T-helper 2 cell treated with Interferon-gamma antibody and Interleukin-4, amounts not matched to agents 100 ng/mL and 5 ng/mL, for 36 hours (primary cell): Measurements from ENCODE around the gene NFATC4. TPM values are rescaled to one million over a fixed set of nuclear protein-coding genes. Genes with fewer than 3 reads are reported as not detected.

Source experiments
- intact Hi-C: fragments of 100-400 bp; cut with micrococcal nuclease; formaldehyde crosslinking; loops from one replicate; pipeline ENCODE4 v1.15.1; 2023
- total RNA-seq: library from RNA; stranded (reverse); gene quantifications from 2 replicates; pipeline ENCODE4 v1.2.3, GENCODE V29; 2022

The NFATC4 gene
- total RNA-seq, 1 donor from 2014 or later, result 0.09 TPM

- intact Hi-C loops, result no loop called here
These were observed 59.0 kb downstream of the NFATC4 start for GRCh38 chr14:24426912-24427536.

GRCh38 chr14:24427537-24428508 lies 59.8 kb downstream of the NFATC4 start:
- intact Hi-C loops, result no loop called here

DNA sequence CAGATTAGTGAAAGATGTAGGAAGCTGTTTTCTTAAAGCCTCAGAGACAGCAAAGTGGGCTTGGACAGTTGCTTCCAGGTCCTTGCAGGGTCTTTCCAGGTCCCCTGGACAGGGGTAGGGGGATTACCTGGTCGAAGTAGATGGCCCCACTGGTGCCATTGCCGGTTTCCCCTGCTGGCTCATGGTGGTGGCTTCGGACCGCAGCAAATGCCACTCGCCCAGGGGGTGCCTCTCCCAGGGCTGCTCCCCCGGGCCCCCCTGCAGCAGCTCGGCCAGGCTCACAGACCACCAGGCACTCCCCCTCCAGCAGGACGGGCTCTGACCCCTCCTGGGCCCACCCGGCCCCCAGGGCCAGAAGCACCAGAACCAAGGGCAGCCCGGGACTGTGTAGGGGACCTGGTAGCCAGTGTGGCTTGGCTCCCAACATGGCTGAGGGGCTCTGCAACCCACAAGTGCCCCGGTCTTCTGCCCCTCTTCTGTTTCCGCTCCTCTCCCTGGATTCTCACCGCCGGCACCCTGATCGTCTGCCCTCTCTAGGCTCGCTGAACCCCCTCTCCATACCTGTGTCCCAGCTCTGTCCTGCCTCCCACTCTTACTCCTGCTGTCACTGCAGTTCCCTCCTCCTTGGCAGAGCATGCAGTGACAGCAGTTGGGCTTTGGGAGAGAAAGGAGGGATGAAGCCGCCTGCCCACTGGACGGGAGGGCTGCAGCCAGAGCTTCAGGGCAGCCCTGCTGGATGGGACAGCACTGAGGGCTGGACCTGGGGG lies 60.8 kb downstream of the NFATC4 start:
- intact Hi-C loops, result no loop called here

Other genes with a start within 250 kb of the NFATC4 start
- gene FITM1, start 237.5 kb upstream of the NFATC4 start, total RNA-seq, result 0.57 and 1.1 TPM in 2 replicates
- gene PSME1, start 232.0 kb upstream of the NFATC4 start, total RNA-seq, result 517 and 520 TPM in 2 replicates
- 22.1 and 23.3 TPM in 2 replicates for gene EMC9, start 226.6 kb upstream of the NFATC4 start, total RNA-seq
- gene PSME2, start 221.6 kb upstream of the NFATC4 start, total RNA-seq, result 725 and 729 TPM in 2 replicates
- gene RNF31, start 220.7 kb upstream of the NFATC4 start, total RNA-seq, result 128 and 138 TPM in 2 replicates
- gene IRF9, start 206.9 kb upstream of the NFATC4 start, total RNA-seq, result 264 and 265 TPM in 2 replicates
- gene REC8, start 196.1 kb upstream of the NFATC4 start, total RNA-seq, result 66.0 and 68.7 TPM in 2 replicates
- 50.2 and 55.0 TPM in 2 replicates for gene IPO4, start 179.4 kb upstream of the NFATC4 start, total RNA-seq
- gene TM9SF1, start 172.7 kb upstream of the NFATC4 start, total RNA-seq, result 41.2 and 42.6 TPM in 2 replicates
- gene TSSK4, start 162.5 kb upstream of the NFATC4 start, total RNA-seq, result 0.34 and 0.39 TPM in 2 replicates
- 85.8 and 90.3 TPM in 2 replicates for gene CHMP4A, start 154.7 kb upstream of the NFATC4 start, total RNA-seq
- 11.1 and 13.8 TPM in 2 replicates for gene MDP1, start 152.1 kb upstream of the NFATC4 start, total RNA-seq
- 191 and 199 TPM in 2 replicates for gene NEDD8, start 135.8 kb upstream of the NFATC4 start, total RNA-seq
- gene GMPR2, start 135.3 kb upstream of the NFATC4 start, total RNA-seq, result 59.8 and 60.9 TPM in 2 replicates
- gene TINF2, start 125.6 kb upstream of the NFATC4 start, total RNA-seq, result 129 and 136 TPM in 2 replicates
- gene TGM1, start 105.0 kb upstream of the NFATC4 start, total RNA-seq, result 4.1 and 5.6 TPM in 2 replicates
- gene RABGGTA, start 96.6 kb upstream of the NFATC4 start, total RNA-seq, result 45.9 and 54.4 TPM in 2 replicates
- gene DHRS1, start 68.4 kb upstream of the NFATC4 start, total RNA-seq, result 20.7 and 29.6 TPM in 2 replicates
- gene NOP9, start 68.3 kb upstream of the NFATC4 start, total RNA-seq, result 41.3 and 41.6 TPM in 2 replicates
- 28.6 and 29.5 TPM in 2 replicates for gene CIDEB, start 60.2 kb upstream of the NFATC4 start, total RNA-seq
- gene LTB4R2, start 58.0 kb upstream of the NFATC4 start, total RNA-seq, result 16.6 and 17.5 TPM in 2 replicates
- 19.2 and 23.4 TPM in 2 replicates for gene LTB4R, start 56.7 kb upstream of the NFATC4 start, total RNA-seq
- 3.5 and 5.8 TPM in 2 replicates for gene ADCY4, start 33.1 kb upstream of the NFATC4 start, total RNA-seq
- gene RIPK3, start 28.2 kb upstream of the NFATC4 start, total RNA-seq, result 29.7 and 34.6 TPM in 2 replicates
- gene NYNRIN, start 30.8 kb downstream of the NFATC4 start, total RNA-seq, result 0.14 TPM in 2 replicates
- 5.0 and 5.5 TPM in 2 replicates for gene CBLN3, start 61.5 kb downstream of the NFATC4 start, total RNA-seq
- gene KHNYN, start 61.8 kb downstream of the NFATC4 start, total RNA-seq, result 76.6 and 79.3 TPM in 2 replicates
- gene SDR39U1, start 74.6 kb downstream of the NFATC4 start, total RNA-seq, result 48.2 and 56.4 TPM in 2 replicates
- not detected in 2 replicates for gene CMA1, start 140.1 kb downstream of the NFATC4 start, total RNA-seq
- 0.18 TPM in 1 of 2 replicates, not detected in the other for gene CTSG, start 208.1 kb downstream of the NFATC4 start, total RNA-seq
- gene GZMH, start 241.5 kb downstream of the NFATC4 start, total RNA-seq, result 2.0 and 2.7 TPM in 2 replicates